ENCODE data around the gene TRIM59. TPM values are rescaled to one million over a fixed set of nuclear protein-coding genes. Genes with fewer than 3 reads are reported as not detected.
A peak's percentile ranks its signal among the peaks of the same experiment; 100 is the strongest.

The TRIM59 gene
- total and polyA plus RNA-seq, 9 of the 15 experiments (the other 6 are each of a cell fraction or from before 2014, with no cell fraction given): 16.8 to 101 (median 34.8) TPM

GRCh38 chr3:160447544-160447943, 2.0 kb downstream of the TRIM59 start:
- peak in 1 of 4 experiments; percentile 68 for DNase-seq (ENCODE audit: extremely low read depth in 1 of 4, low spot score in 3 of 4)
- peak; percentile 55 for TF ChIP-seq NFE2 (IDR thresholded peaks at IDR 0.05; ENCODE audit: low read depth)
- no peak for TF ChIP-seq ZNF239 (CRISPR knock-in tag; IDR thresholded peaks at IDR 0.05)
- TF ChIP-seq MLLT1 (IDR thresholded peaks at IDR 0.05): 0 out of 4 replicates have a peak, but pooled peaks of 1 of the 2 experiments have one; percentile 53
- no peak for TF ChIP-seq ZNF76 (CRISPR knock-in tag; IDR thresholded peaks at IDR 0.05; ENCODE audit: borderline replicate concordance)
- no peak for TF ChIP-seq ZNF174 (CRISPR knock-in tag; IDR thresholded peaks at IDR 0.05)
- TF ChIP-seq PTBP1 (IDR thresholded peaks at IDR 0.05; ENCODE audit: low read depth, low read length): no peak
- no peak for TF ChIP-seq GTF2B (IDR thresholded peaks at IDR 0.05; ENCODE audit: extremely low read depth, insufficient read length)
- TF ChIP-seq ZNF79 (CRISPR knock-in tag; IDR thresholded peaks at IDR 0.05; ENCODE audit: low read depth): no peak
- TF ChIP-seq ZBTB40 (IDR thresholded peaks at IDR 0.05): 0 out of 2 replicates have a peak, but pooled peaks have one; percentile 20
- TF ChIP-seq ZBTB40 (CRISPR knock-in tag; IDR thresholded peaks at IDR 0.05): no peak
- TF ChIP-seq ZNF41 (CRISPR knock-in tag; conservative IDR thresholded peaks at IDR 0.05): no peak

More at GRCh38 chr3:160447544-160447943, 2.0 kb downstream of the TRIM59 start:
- intact Hi-C loops (cut with micrococcal nuclease) (loop anchor here (5.0 kb wide), 3 partner anchors 40 to 775 kb away; partner anchors contain the start of gene NMD3), in situ Hi-C loops (cut with MboI) (no loop called here)
- Histone ChIP-seq H4K20me1 (replicated peaks; ENCODE audit: control insufficient read depth, insufficient read depth, low read length) (no peaks in the 10 kb centered on the region), H2AFZ (ENCODE audit: low read depth, low read length) (no peak overlapping the region), H3K4me2 (ENCODE audit: insufficient read depth, low read length) (peak overlapping the region; percentile 69), H3K79me2 (ENCODE audit: control insufficient read depth, insufficient read depth, low read length) (peaks cover 80% of the 10 kb centered on the region), H3K9me3 (replicated peaks; ENCODE audit: control insufficient read depth, insufficient read depth, low read depth, low read length) (no peaks in the 10 kb centered on the region), H3K36me3 (ENCODE audit: control insufficient read depth, insufficient read depth, low read length) (peaks cover 38% of the 10 kb centered on the region), H3K4me3 (peak overlapping the region; percentile 67), H3K4me1 (replicated peaks in 1 of 2; ENCODE audit: control insufficient read depth in 2 of 2, insufficient read depth in 2 of 2, low read length in 2 of 2) (peaks cover 23 to 34% of the 10 kb centered on the region in 2 experiments), H3K9me1 (ENCODE audit: control insufficient read depth, insufficient read depth, low read length) (no peaks in the 10 kb centered on the region), H3K9ac (ENCODE audit: insufficient read depth in 1 of 2, low read depth in 2 of 2, low read length in 2 of 2) (peak overlapping the region in 1 of 2 experiments; percentile 99; a peak in 2 of 4 replicates), H3K27me3 (ENCODE audit: control insufficient read depth in 2 of 2, insufficient read depth in 2 of 2, low read length in 2 of 2) (no peaks in the 10 kb centered on the region), H3K27ac (ENCODE audit: extremely low read depth, low read depth, low read length) (peak overlapping the region; percentile 98)
- ChIA-PET POLR2A (interaction anchor here (0.7 to 5.2 kb wide), 4 partner anchors 10 to 336 kb away, joined by 3 to 51 read pairs (median 20); no protein-coding TSS in a partner anchor), CTCF (ENCODE audit: low intra/inter-chr PET ratio) (no interaction called here)
- ATAC-seq (no peak), FAIRE-seq (no peak)
- no TSS peak for BruUV-seq (replicated peaks)
- 0% methylated on average over 3 of the region's 3 CpGs for WGBS (ENCODE audit: insufficient coverage, low coverage, missing lambda C conversion rate)
